HCT116 (cell line): Measurements from ENCODE around the gene THOC1. TPM values are rescaled to one million over a fixed set of nuclear protein-coding genes. Genes with fewer than 3 reads are reported as not detected.

ENCODE experiments used
- ATAC-seq: fragments of 200-7000 bp; cut with Tn5 transposase; 2 replicates; pipeline ENCODE4 v1.9.1; 2020; ENCODE audit warnings: mild to moderate bottlenecking, moderate library complexity
- BruUV-seq: library from RNA; stranded (reverse); fragments of 400-500 nt; replicated peaks from 2 replicates; lab custom pipeline; 2021; lab: Mats Ljungman, UMichigan
- CTCF ChIA-PET: fragments of 300-600 bp; sonication (Branson Sonifier 250); formaldehyde crosslinking; loops from one replicate; lab custom pipeline; 2021; ENCODE audit warnings: antibody characterized with exemption; lab: Charles Lee
- POLR2A ChIA-PET: fragments of 300-600, 350-600 bp; sonication (Branson Sonifier 250); formaldehyde crosslinking; loops from one replicate; lab custom pipeline; 2021; ENCODE audit warnings: antibody characterized with exemption; lab: Charles Lee
- RAD21 ChIA-PET, 2 experiments: fragments of 300-600 bp; sonication (Branson Sonifier 250); formaldehyde crosslinking; loops; one replicate each; lab custom pipeline; 2023; ENCODE audit warnings: low total read pairs in 2 of 2; ENCODE audit not compliant: uncharacterized antibody in 2 of 2, unreplicated experiment in 2 of 2, low non-redundant PET in 1 of 2; lab: Charles Lee
- DNase-seq: peaks from one replicate; pipeline ENCODE4 v3.0.0-alpha.2; 2010; ENCODE audit warnings: low read depth, low spot score
- H2AFZ ChIP-seq: fragments of 200-600 bp; shearing (Covaris generic), sonication (generic); 2 replicates; pipeline ENCODE4 v1.6.1; 2017; ENCODE audit warnings: low read depth, mixed run types, mixed read lengths, antibody characterized with exemption, low read length; ENCODE audit not compliant: poor library complexity, severe bottlenecking
- H3K27ac ChIP-seq: 2 replicates; pipeline ENCODE4 v1.5.1; 2012; ENCODE audit warnings: low read depth, low read length
- H3K27me3 ChIP-seq: fragments of 200-600 bp; sonication (generic); 2 replicates; pipeline ENCODE4 v1.6.1; 2016; ENCODE audit warnings: mixed run types, low read length, mixed read lengths; ENCODE audit not compliant: insufficient read depth
- H3K36me3 ChIP-seq, 2 experiments: fragments of 200-500 bp in 1 of 2; fragments of 200-600 bp in 1 of 2; sonication (Bioruptor generic) in 1 of 2; sonication (generic) in 1 of 2; 2 replicates each; pipeline versions ENCODE4 v1.5.1 to v1.6.1; 2014 to 2016; ENCODE audit warnings: low read length in 2 of 2, inconsistent platforms in 1 of 2, mixed read lengths in 1 of 2, mixed run types in 1 of 2; ENCODE audit not compliant: insufficient read depth in 2 of 2, control insufficient read depth in 1 of 2
- H3K4me1 ChIP-seq, 2 experiments: fragments of 200-600 bp in 1 of 2; sonication (generic) in 1 of 2; 2 replicates each; pipeline versions ENCODE4 v1.5.1 to v1.6.1; 2012 to 2017; ENCODE audit warnings: low read length in 2 of 2, inconsistent platforms in 1 of 2, mild to moderate bottlenecking in 1 of 2, mixed read lengths in 1 of 2, mixed run types in 1 of 2, moderate library complexity in 1 of 2; ENCODE audit not compliant: insufficient read depth in 2 of 2, control insufficient read depth in 1 of 2
- H3K4me2 ChIP-seq: fragments of 200-600 bp; sonication (generic); 2 replicates; pipeline ENCODE4 v1.6.1; 2017; ENCODE audit warnings: mixed run types, low read length, mixed read lengths
- H3K4me3 ChIP-seq, 2 experiments: fragments of 200-600 bp in 1 of 2; sonication (generic) in 1 of 2; replicated peaks in 1 of 2; 2 replicates each; pipeline ENCODE4 v1.5.1; 2011 to 2016; ENCODE audit warnings: low read length in 2 of 2, control low read depth in 1 of 2, low read depth in 1 of 2, mild to moderate bottlenecking in 1 of 2, mixed read lengths in 1 of 2, mixed run types in 1 of 2
- H3K79me2 ChIP-seq: fragments of 200-600 bp; sonication (generic); 2 replicates; pipeline ENCODE4 v1.6.1; 2017; ENCODE audit warnings: mild to moderate bottlenecking, mixed run types, low read length, moderate library complexity, mixed read lengths; ENCODE audit not compliant: insufficient read depth
- H3K9ac ChIP-seq: fragments of 200-600 bp; sonication (generic); 2 replicates; pipeline ENCODE4 v1.6.1; 2016; ENCODE audit warnings: low read length, mixed read lengths
- H3K9me2 ChIP-seq: fragments of 200-600 bp; sonication (generic), shearing (Covaris generic); 2 replicates; pipeline ENCODE4 v1.6.1; 2017; ENCODE audit warnings: mixed run types, mild to moderate bottlenecking, moderate library complexity; ENCODE audit not compliant: insufficient read depth
- H3K9me3 ChIP-seq, 2 experiments: fragments of 200-500 bp in 1 of 2; fragments of 200-600 bp in 1 of 2; sonication (Bioruptor generic) in 1 of 2; sonication (generic) in 1 of 2; 2 replicates each; pipeline ENCODE4 v1.6.1; 2014 to 2017; ENCODE audit warnings: low read length in 2 of 2, mixed read lengths in 2 of 2, inconsistent platforms in 1 of 2, low read depth in 1 of 2, mild to moderate bottlenecking in 1 of 2, mixed run types in 1 of 2, moderate library complexity in 1 of 2; ENCODE audit not compliant: control insufficient read depth in 1 of 2, insufficient read depth in 1 of 2
- H4K20me1 ChIP-seq: fragments of 200-600 bp; sonication (generic), shearing (Covaris generic); 2 replicates; pipeline ENCODE4 v1.6.1; 2017; ENCODE audit warnings: mixed run types, mild to moderate bottlenecking, moderate library complexity; ENCODE audit not compliant: insufficient read depth
- ATF3 ChIP-seq: IDR thresholded peaks from 2 replicates; pipeline ENCODE4 v1.6.1; 2012
- CEBPB ChIP-seq: IDR thresholded peaks from 2 replicates; pipeline ENCODE4 v1.6.1; 2012; ENCODE audit warnings: low read depth
- CTCF ChIP-seq, 3 experiments: fragments of 200-600 bp in 1 of 3; sonication (generic) in 1 of 3; IDR thresholded peaks in 2 of 3; conservative IDR thresholded peaks in 1 of 3; 2 replicates each; pipeline ENCODE4 v1.5.1; 2012 to 2017; ENCODE audit warnings: low read depth in 2 of 3, low read length in 2 of 3, antibody characterized with exemption in 1 of 3, borderline replicate concordance in 1 of 3, control low read depth in 1 of 3, mild to moderate bottlenecking in 1 of 3, mixed read lengths in 1 of 3, mixed run types in 1 of 3, moderate library complexity in 1 of 3; ENCODE audit not compliant: insufficient read depth in 1 of 3
- EGR1 ChIP-seq: IDR thresholded peaks from 2 replicates; pipeline ENCODE4 v1.6.1; 2012; ENCODE audit warnings: low read depth
- ELF1 ChIP-seq: IDR thresholded peaks from 2 replicates; pipeline ENCODE4 v1.6.1; 2012; ENCODE audit warnings: low read depth, borderline replicate concordance
- EZH2phosphoT487 ChIP-seq: fragments of 200-600 bp; IDR thresholded peaks from 2 replicates; pipeline ENCODE4 v1.6.1; 2018; ENCODE audit warnings: antibody characterized with exemption, borderline replicate concordance
- FOSL1 ChIP-seq: IDR thresholded peaks from 2 replicates; pipeline ENCODE4 v1.6.1; 2012; ENCODE audit warnings: low read depth
- JUND ChIP-seq: IDR thresholded peaks from 2 replicates; pipeline ENCODE4 v1.6.1; 2012
- POLR2A ChIP-seq: IDR thresholded peaks from 2 replicates; pipeline ENCODE4 v1.7.0; 2011; ENCODE audit warnings: borderline replicate concordance; ENCODE audit not compliant: insufficient read depth, insufficient read length; ENCODE audit errors: extremely low read depth
- RAD21 ChIP-seq: IDR thresholded peaks from 2 replicates; pipeline ENCODE4 v1.6.1; 2012; ENCODE audit warnings: low read depth, mild to moderate bottlenecking
- SIN3A ChIP-seq: IDR thresholded peaks from 2 replicates; pipeline ENCODE4 v1.6.1; 2012; ENCODE audit warnings: low read depth
- SP1 ChIP-seq: IDR thresholded peaks from 2 replicates; pipeline ENCODE4 v1.6.1; 2012; ENCODE audit warnings: low read depth
- SRF ChIP-seq: IDR thresholded peaks from 2 replicates; pipeline ENCODE4 v1.6.1; 2012; ENCODE audit warnings: low read depth
- ZBTB33 ChIP-seq: IDR thresholded peaks from 2 replicates; pipeline ENCODE4 v1.6.1; 2011; ENCODE audit warnings: mild to moderate bottlenecking, low read length, moderate library complexity; ENCODE audit not compliant: insufficient replicate concordance; ENCODE audit errors: extremely low read depth
- ZNF274 ChIP-seq: fragments of 200-500 bp; sonication (Bioruptor generic); IDR thresholded peaks from 2 replicates; pipeline ENCODE4 v1.6.1; 2014; ENCODE audit warnings: mild to moderate bottlenecking, low read depth, low read length, inconsistent platforms
- intact Hi-C: fragments of 100-400 bp; cut with micrococcal nuclease; formaldehyde crosslinking; loops from 2 replicates; pipeline ENCODE4 v1.10.0; 2022
- total RNA-seq: library from RNA; stranded (reverse); gene quantifications from one replicate; pipeline ENCODE4 v1.2.1, GENCODE V29; 2021; ENCODE audit not compliant: unreplicated experiment

Gene THOC1
- total RNA-seq, 1 experiment from 2014 or later = 26.0 TPM

GRCh38 chr18:312415-312814, 44.6 kb upstream of the THOC1 start:
- no peak overlapping the region for H3K9ac ChIP-seq
- DNase-seq (no peak), ATAC-seq (no peak)
- intact Hi-C loops = no loop called here
- no peaks in the 10 kb centered on the region for H3K36me3 ChIP-seq
- H4K20me1 ChIP-seq = no peaks in the 10 kb centered on the region
- ChIA-PET CTCF (no interaction called here), RAD21 (no interaction called here), POLR2A (no interaction called here)
- no peak overlapping the region for H3K4me2 ChIP-seq
- H3K4me1 ChIP-seq = no peaks in the 10 kb centered on the region
- H3K9me3 ChIP-seq = no peaks in the 10 kb centered on the region
- H3K79me2 ChIP-seq = no peaks in the 10 kb centered on the region
- H3K27me3 ChIP-seq = peaks cover 4% of the 10 kb centered on the region; the same call in 1 of the 2 replicates
- no peak overlapping the region for H3K27ac ChIP-seq
- no peaks in the 10 kb centered on the region for H3K9me2 ChIP-seq
- BruUV-seq = no TSS peak
- H2AFZ ChIP-seq = no peak overlapping the region
- TF ChIP-seq FOSL1 = no peak
- TF ChIP-seq EGR1 = no peak
- TF ChIP-seq ZBTB33 = no peak
- no peak for TF ChIP-seq ZNF274
- TF ChIP-seq POLR2A = no peak
- TF ChIP-seq JUND = no peak
- no peak for TF ChIP-seq SP1
- no peak for TF ChIP-seq RAD21
- TF ChIP-seq CEBPB = no peak
- no peak for TF ChIP-seq CTCF (IDR thresholded peaks at IDR 0.05 in 2 of 3, conservative IDR thresholded peaks at IDR 0.05 in 1 of 3; ENCODE audit: borderline replicate concordance in 1 of 3, insufficient read depth in 1 of 3, low read depth in 2 of 3, low read length in 2 of 3)
- TF ChIP-seq EZH2phosphoT487 = no peak
- TF ChIP-seq SIN3A = no peak
- no peak for TF ChIP-seq ELF1
- TF ChIP-seq ATF3 = no peak
- no peak for TF ChIP-seq SRF
- H3K4me3 ChIP-seq = no peak overlapping the region
